ENCODE measurements around the gene BLMH. TPM values are rescaled to one million over a fixed set of nuclear protein-coding genes. Genes with fewer than 3 reads are reported as not detected.

Gene BLMH
- total RNA-seq, 1 experiment from 2014 or later, result 33.7 TPM

DNA sequence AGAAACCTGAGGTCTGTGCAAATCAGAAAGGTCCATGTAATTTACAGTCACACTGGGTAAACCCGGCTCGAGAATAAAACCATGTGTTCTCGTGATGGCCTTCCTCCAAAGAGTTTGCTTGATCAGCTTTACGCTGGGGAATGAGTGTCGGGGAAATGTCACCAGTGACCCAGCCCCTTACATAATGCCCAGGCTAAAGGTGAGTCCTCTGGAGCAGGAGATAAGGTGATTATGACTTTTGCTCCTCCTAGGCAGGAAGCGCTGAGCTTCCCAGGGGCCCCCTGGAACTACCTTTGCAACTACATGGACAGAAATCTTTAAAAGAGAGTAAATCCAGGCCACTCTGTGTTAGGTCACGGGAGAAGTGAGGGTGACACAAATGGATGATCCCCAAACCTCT lies 71.9 kb downstream of the BLMH start:
- TF ChIP-seq, protein P1, sequence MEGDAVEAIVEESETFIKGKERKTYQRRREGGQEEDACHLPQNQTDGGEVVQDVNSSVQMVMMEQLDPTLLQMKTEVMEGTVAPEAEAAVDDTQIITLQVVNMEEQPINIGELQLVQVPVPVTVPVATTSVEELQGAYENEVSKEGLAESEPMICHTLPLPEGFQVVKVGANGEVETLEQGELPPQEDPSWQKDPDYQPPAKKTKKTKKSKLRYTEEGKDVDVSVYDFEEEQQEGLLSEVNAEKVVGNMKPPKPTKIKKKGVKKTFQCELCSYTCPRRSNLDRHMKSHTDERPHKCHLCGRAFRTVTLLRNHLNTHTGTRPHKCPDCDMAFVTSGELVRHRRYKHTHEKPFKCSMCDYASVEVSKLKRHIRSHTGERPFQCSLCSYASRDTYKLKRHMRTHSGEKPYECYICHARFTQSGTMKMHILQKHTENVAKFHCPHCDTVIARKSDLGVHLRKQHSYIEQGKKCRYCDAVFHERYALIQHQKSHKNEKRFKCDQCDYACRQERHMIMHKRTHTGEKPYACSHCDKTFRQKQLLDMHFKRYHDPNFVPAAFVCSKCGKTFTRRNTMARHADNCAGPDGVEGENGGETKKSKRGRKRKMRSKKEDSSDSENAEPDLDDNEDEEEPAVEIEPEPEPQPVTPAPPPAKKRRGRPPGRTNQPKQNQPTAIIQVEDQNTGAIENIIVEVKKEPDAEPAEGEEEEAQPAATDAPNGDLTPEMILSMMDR (IDR thresholded peaks at IDR 0.05; ENCODE audit: unreplicated experiment), result no peak
- no peak overlapping the region for H3K27ac Mint-ChIP-seq (ENCODE audit: unreplicated experiment)
- CTCF ChIA-PET, result no interaction called here
- H3K9me3 Mint-ChIP-seq (ENCODE audit: low read depth, unreplicated experiment), result no peaks in the 10 kb centered on the region
- H3K4me3 Mint-ChIP-seq (ENCODE audit: low read depth, unreplicated experiment), result no peak overlapping the region
- H3K4me1 Mint-ChIP-seq (ENCODE audit: low read depth, unreplicated experiment), result no peaks in the 10 kb centered on the region
- intact Hi-C loops (cut with micrococcal nuclease; ENCODE audit: unreplicated experiment), result no loop called here
- no TSS peak for BruUV-seq (replicated peaks)
- DNase-seq, result no peak
- no peaks in the 10 kb centered on the region for H3K36me3 Mint-ChIP-seq (ENCODE audit: insufficient read depth, unreplicated experiment)
- H3K27me3 Mint-ChIP-seq (ENCODE audit: unreplicated experiment), result peaks cover 49% of the 10 kb centered on the region

DNA sequence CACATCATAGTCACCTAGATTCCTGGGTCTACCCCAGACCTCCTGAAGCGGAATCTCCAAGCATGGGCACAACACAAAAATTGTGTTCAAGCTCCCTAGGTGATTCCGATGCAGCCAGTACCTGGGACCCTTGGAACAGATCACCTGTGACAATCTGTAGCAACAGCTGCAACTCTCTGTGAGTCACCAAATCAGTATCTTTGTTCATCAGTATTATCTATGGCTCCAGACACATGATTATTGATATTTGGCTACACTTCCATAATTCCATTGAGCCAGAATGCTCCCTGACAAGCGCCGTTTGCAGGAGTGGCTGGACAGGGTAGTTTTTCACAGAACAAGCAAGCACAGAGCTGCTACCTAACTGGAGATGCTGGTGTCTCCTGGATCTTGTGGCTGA lies 72.4 kb downstream of the BLMH start:
- Mint-ChIP-seq H3K36me3 (ENCODE audit: insufficient read depth, unreplicated experiment) (no peaks in the 10 kb centered on the region), H3K4me3 (ENCODE audit: low read depth, unreplicated experiment) (no peak overlapping the region), H3K9me3 (ENCODE audit: low read depth, unreplicated experiment) (no peaks in the 10 kb centered on the region), H3K27me3 (ENCODE audit: unreplicated experiment) (peaks cover 46% of the 10 kb centered on the region), H3K4me1 (ENCODE audit: low read depth, unreplicated experiment) (no peaks in the 10 kb centered on the region), H3K27ac (ENCODE audit: unreplicated experiment) (no peak overlapping the region)
- no peak for DNase-seq
- TF ChIP-seq, protein P1 (IDR thresholded peaks at IDR 0.05; ENCODE audit: unreplicated experiment), result no peak
- CTCF ChIA-PET, result no interaction called here
- intact Hi-C loops (cut with micrococcal nuclease; ENCODE audit: unreplicated experiment), result no loop called here
- no TSS peak for BruUV-seq (replicated peaks)

DNA sequence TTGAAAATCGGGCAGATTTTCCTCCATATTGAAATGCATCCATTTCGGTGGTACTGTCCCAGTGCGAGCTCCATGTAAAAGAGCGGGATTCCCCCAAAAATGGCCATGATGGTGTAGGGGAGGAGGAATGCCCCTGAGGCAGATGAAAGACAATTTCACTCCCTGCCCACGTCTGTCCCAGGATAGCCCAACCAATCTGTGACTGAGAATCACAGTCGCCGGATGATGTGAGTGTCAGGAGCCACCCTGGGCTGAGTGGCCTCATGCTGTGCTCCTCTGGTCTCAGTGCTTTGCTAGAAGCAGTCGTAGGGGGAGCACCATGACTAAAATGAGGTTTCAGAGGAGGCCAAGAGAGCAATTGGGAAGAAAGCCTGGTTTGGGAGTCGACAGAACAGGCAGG lies 72.9 kb downstream of the BLMH start:
- TF ChIP-seq, protein P1 (IDR thresholded peaks at IDR 0.05; ENCODE audit: unreplicated experiment), result no peak
- no peak for DNase-seq
- H3K4me3 Mint-ChIP-seq (ENCODE audit: low read depth, unreplicated experiment), result no peak overlapping the region
- H3K27ac Mint-ChIP-seq (ENCODE audit: unreplicated experiment), result no peak overlapping the region
- H3K4me1 Mint-ChIP-seq (ENCODE audit: low read depth, unreplicated experiment), result no peaks in the 10 kb centered on the region
- H3K27me3 Mint-ChIP-seq (ENCODE audit: unreplicated experiment), result peaks cover 46% of the 10 kb centered on the region
- intact Hi-C loops (cut with micrococcal nuclease; ENCODE audit: unreplicated experiment), result no loop called here
- no peaks in the 10 kb centered on the region for H3K9me3 Mint-ChIP-seq (ENCODE audit: low read depth, unreplicated experiment)
- CTCF ChIA-PET, result no interaction called here
- no peaks in the 10 kb centered on the region for H3K36me3 Mint-ChIP-seq (ENCODE audit: insufficient read depth, unreplicated experiment)
- no TSS peak for BruUV-seq (replicated peaks)

DNA sequence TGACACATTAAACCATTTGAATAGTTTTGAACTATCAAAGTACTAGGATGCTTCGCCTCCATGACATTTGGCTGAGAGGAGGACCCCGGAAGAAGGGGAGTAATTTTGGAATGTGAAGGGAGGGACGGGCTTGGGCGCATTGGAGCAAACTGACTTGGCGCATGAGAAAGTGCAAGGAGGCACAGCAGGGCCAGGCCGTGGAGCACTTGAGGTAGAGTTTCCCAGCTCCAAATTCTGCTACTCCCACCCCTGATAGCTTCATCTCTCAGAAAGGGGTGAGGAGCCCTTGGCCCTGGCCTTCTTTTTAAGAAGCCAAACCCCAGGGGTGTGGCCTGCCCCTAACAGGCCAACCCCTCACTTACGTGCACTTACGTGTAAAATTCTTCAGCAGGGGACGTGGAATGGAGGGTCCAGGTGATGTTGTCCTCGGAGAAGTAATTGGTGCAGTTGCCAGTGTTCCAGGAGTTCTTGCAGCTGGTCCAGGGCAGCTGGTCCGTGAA lies 73.9 kb downstream of the BLMH start:
- intact Hi-C loops (cut with micrococcal nuclease; ENCODE audit: unreplicated experiment), result no loop called here
- TF ChIP-seq, protein P1 (IDR thresholded peaks at IDR 0.05; ENCODE audit: unreplicated experiment), result no peak
- CTCF ChIA-PET, result no interaction called here
- no TSS peak for BruUV-seq (replicated peaks)
- H3K4me1 Mint-ChIP-seq (ENCODE audit: low read depth, unreplicated experiment), result no peaks in the 10 kb centered on the region
- no peaks in the 10 kb centered on the region for H3K9me3 Mint-ChIP-seq (ENCODE audit: low read depth, unreplicated experiment)
- no peak overlapping the region for H3K27ac Mint-ChIP-seq (ENCODE audit: unreplicated experiment)
- no peak for DNase-seq
- peaks cover 46% of the 10 kb centered on the region for H3K27me3 Mint-ChIP-seq (ENCODE audit: unreplicated experiment)
- no peak overlapping the region for H3K4me3 Mint-ChIP-seq (ENCODE audit: low read depth, unreplicated experiment)
- H3K36me3 Mint-ChIP-seq (ENCODE audit: insufficient read depth, unreplicated experiment), result no peaks in the 10 kb centered on the region
